A549 (cell line): ENCODE data around the gene RBM41. TPM values are rescaled to one million over a fixed set of nuclear protein-coding genes. Genes with fewer than 3 reads are reported as not detected.
A peak's percentile ranks its signal among the peaks of the same experiment; 100 is the strongest.
"Not testable (repeated sequence)": the region's sequence is repeated elsewhere in the genome, so short reads cannot be mapped to it uniquely, and the experiment has no call there.

Experiments used
- ATAC-seq, 2 experiments: fragments of 200-7000 bp in 1 of 2; fragments of >200 bp in 1 of 2; cut with Nextera tagmentation in 1 of 2; cut with Tn5 transposase in 1 of 2; 3 replicates each; pipeline versions ENCODE4 v1.8.0 to v1.9.1; 2018 to 2020; ENCODE audit warnings: mild to moderate bottlenecking in 1 of 2, moderate library complexity in 1 of 2
- CTCF ChIA-PET: fragments of 300-600 bp; sonication (Branson Sonifier 250); formaldehyde crosslinking; extraction: SDS; loops from one replicate; lab custom pipeline; 2021; ENCODE audit warnings: antibody characterized with exemption, inconsistent platforms; lab: Yijun Ruan, JAX
- POLR2A ChIA-PET: fragments of 350-600 bp; formaldehyde crosslinking; extraction: SDS; loops from one replicate; lab custom pipeline; 2021; ENCODE audit warnings: antibody characterized with exemption, inconsistent platforms; lab: Yijun Ruan, JAX
- DNase-seq, 2 experiments: peaks; one replicate each; pipeline versions ENCODE4 v3.0.0 to v3.0.0-alpha.2; 2011 to 2016; ENCODE audit warnings: low read depth in 1 of 2, low spot score in 1 of 2
- FAIRE-seq: peaks from 2 replicates; lab custom pipeline; 2011; peaks lifted over from hg19 to GRCh38; lab: Jason Lieb, UNC
- H3K27ac ChIP-seq, 2 experiments: fragments of >200 bp; sonication (Bioruptor Twin); formaldehyde crosslinking; 3 replicates each; pipeline ENCODE4 v1.5.1; 2016 to 2017
- H3K4me1 ChIP-seq: fragments of >200 bp; sonication (Bioruptor Twin); formaldehyde crosslinking; 3 replicates; pipeline ENCODE4 v1.6.1; 2016
- H3K4me2 ChIP-seq: fragments of >200 bp; sonication (Bioruptor Twin); formaldehyde crosslinking; 3 replicates; pipeline ENCODE4 v1.6.1; 2016
- H3K4me3 ChIP-seq: fragments of >200 bp; sonication (Bioruptor Twin); formaldehyde crosslinking; 3 replicates; pipeline ENCODE4 v1.5.1; 2016
- H3K9me3 ChIP-seq: fragments of >200 bp; sonication (Bioruptor Twin); formaldehyde crosslinking; 3 replicates; pipeline ENCODE4 v1.6.1; 2016
- BHLHE40 ChIP-seq: IDR thresholded peaks from 2 replicates; pipeline ENCODE4 v1.6.1; 2012; ENCODE audit warnings: low read depth, low read length, inconsistent platforms
- CHD2 ChIP-seq: fragments of 150-350 bp; IDR thresholded peaks from 2 replicates; pipeline ENCODE4 v1.6.1; 2014; ENCODE audit warnings: low read length; ENCODE audit not compliant: partially characterized antibody
- CTCF ChIP-seq: fragments of >200 bp; sonication (Bioruptor Twin); formaldehyde crosslinking; IDR thresholded peaks from 3 replicates; pipeline ENCODE4 v1.5.1; 2016
- EHF ChIP-seq: fragments of 250-450 bp; sonication (Bioruptor Pico); IDR thresholded peaks from 2 replicates; pipeline ENCODE4 v1.5.0; 2020; ENCODE audit warnings: mild to moderate bottlenecking
- EHMT2 ChIP-seq: fragments of 200-600 bp; sonication (generic); IDR thresholded peaks from 2 replicates; pipeline ENCODE4 v1.6.1; 2016; ENCODE audit warnings: antibody characterized with exemption, low read depth, mild to moderate bottlenecking, moderate library complexity
- EP300 ChIP-seq, 2 experiments: fragments of >200 bp; sonication (Bioruptor Twin); formaldehyde crosslinking; IDR thresholded peaks; 2 replicates in 1 of 2; 3 replicates in 1 of 2; pipeline ENCODE4 v1.6.1; 2016 to 2017
- FOXS1 ChIP-seq: fragments of 250-450 bp; sonication (Bioruptor Pico); IDR thresholded peaks from 2 replicates; pipeline ENCODE4 v1.5.0; 2020; ENCODE audit warnings: mild to moderate bottlenecking, moderate library complexity
- KDM1A ChIP-seq: fragments of 200-600 bp; sonication (generic); IDR thresholded peaks from 2 replicates; pipeline ENCODE4 v1.6.1; 2016; ENCODE audit warnings: low read depth, mild to moderate bottlenecking
- KDM5A ChIP-seq: fragments of 200-600 bp; sonication (generic); IDR thresholded peaks from 2 replicates; pipeline ENCODE4 v1.6.1; 2016; ENCODE audit warnings: antibody characterized with exemption, mild to moderate bottlenecking
- MAX ChIP-seq: IDR thresholded peaks from 2 replicates; pipeline ENCODE4 v1.6.1; 2012
- MAZ ChIP-seq: fragments of 150-350 bp; IDR thresholded peaks from 2 replicates; pipeline ENCODE4 v1.6.1; 2014; ENCODE audit warnings: antibody characterized with exemption, low read depth, low read length, borderline replicate concordance
- NFE2L2 ChIP-seq: fragments of 150-350 bp; conservative IDR thresholded peaks from 2 replicates; pipeline ENCODE4 v1.6.1; 2014; ENCODE audit warnings: low read length
- NR3C1 ChIP-seq: fragments of >200 bp; sonication (Bioruptor Twin); formaldehyde crosslinking; IDR thresholded peaks from 3 replicates; pipeline ENCODE4 v1.6.1; 2017
- POLR2AphosphoS2 ChIP-seq: conservative IDR thresholded peaks from 2 replicates; pipeline ENCODE4 v1.6.1; 2012; ENCODE audit warnings: low read length, improper control_type of control experiment, inconsistent platforms
- RAD21 ChIP-seq, 2 experiments: fragments of >200 bp in 1 of 2; sonication (Bioruptor Twin) in 1 of 2; formaldehyde crosslinking in 1 of 2; IDR thresholded peaks in 1 of 2; conservative IDR thresholded peaks in 1 of 2; 2 replicates in 1 of 2; 3 replicates in 1 of 2; pipeline ENCODE4 v1.6.1; 2012 to 2018; ENCODE audit warnings: inconsistent platforms in 1 of 2
- RNF2 ChIP-seq: fragments of 200-600 bp; sonication (generic); IDR thresholded peaks from 2 replicates; pipeline ENCODE4 v1.6.1; 2016; ENCODE audit warnings: low read depth, mild to moderate bottlenecking, antibody characterized with exemption, moderate library complexity, borderline replicate concordance
- SMC3 ChIP-seq: fragments of >200 bp; sonication (Bioruptor Twin); formaldehyde crosslinking; IDR thresholded peaks from 3 replicates; pipeline ENCODE4 v1.6.1; 2018; ENCODE audit warnings: inconsistent platforms
- ZC3H11A ChIP-seq: fragments of 450-650 bp; IDR thresholded peaks from 2 replicates; pipeline ENCODE4 v1.6.1; 2014; ENCODE audit warnings: antibody characterized with exemption, mild to moderate bottlenecking
- WGBS: methylation state at CpG from one replicate; pipeline ENCODE4 v1.1.6; 2017; ENCODE audit errors: missing lambda C conversion rate; 5-methylcytosine and 5-hydroxymethylcytosine counted together
- polyA plus RNA-seq, 4 experiments: library from polyadenylated mRNA; depleted of rRNA in 3 of 4; stranded (reverse); fragments of >200 nt; fragmentation: RNase III in 1 of 4; extraction: RNeasy Plus Mini Kit Qiagen cat#74134 plus additional on column Dnase treatment in 1 of 4; gene quantifications; 2 replicates in 3 of 4; 3 replicates in 1 of 4; pipeline ENCODE4 v1.2.3, GENCODE V29; 2011 to 2017
- TF ChIP-seq, protein P1 (sequence below): fragments of 450-650 bp; IDR thresholded peaks from 2 replicates; pipeline ENCODE4 v1.6.1; 2014; ENCODE audit warnings: antibody characterized with exemption

Gene RBM41
- polyA plus RNA-seq, 2 of the 4 experiments (the other 2 are of a cell fraction): 17.7 to 25.8 TPM

- FAIRE-seq: no peak
- no peak for DNase-seq
- Histone ChIP-seq H3K4me1 (no peaks in the 10 kb centered on the region), H3K4me2 (no peak overlapping the region), H3K9me3 (0 out of 3 replicates have a peak, but pooled peaks cover 5% of the 10 kb centered on the region), H3K27ac (no peak overlapping the region), H3K4me3 (no peak overlapping the region)
- CTCF ChIA-PET: interaction anchor here (0.7 kb wide), 1 partner anchor 9 kb away, joined by 3 read pairs; no protein-coding TSS in a partner anchor
- POLR2A ChIA-PET: no interaction called here
- no peak for ATAC-seq
- WGBS: 91% methylated on average over 1 of the region's 1 CpG
- TF ChIP-seq NR3C1 (no peak), BHLHE40 (no peak)
Measured at GRCh38 chrX:107107459-107107858, 11.2 kb downstream of the RBM41 start.

GRCh38 chrX:107102980-107103379, 15.6 kb downstream of the RBM41 start:
- no peak overlapping the region for H3K4me2 ChIP-seq
- peak; percentile 86 for FAIRE-seq
- H3K27ac ChIP-seq: no peak overlapping the region
- CTCF ChIA-PET: interaction anchor here (0.6 to 1.3 kb wide), 7 partner anchors 11 to 647 kb away, joined by 3 to 6 read pairs (median 3); no protein-coding TSS in a partner anchor
- no peak overlapping the region for H3K4me3 ChIP-seq
- peak in 1 of 2 experiments; percentile 63; a peak in 1 of 6 replicates for ATAC-seq
- H3K9me3 ChIP-seq: no peaks in the 10 kb centered on the region
- DNase-seq: peak in 1 of 2 experiments; percentile 13
- H3K4me1 ChIP-seq: no peaks in the 10 kb centered on the region
- 20% methylated on average over 1 of the region's 1 CpG for WGBS
- POLR2A ChIA-PET: no interaction called here
- TF ChIP-seq, protein P1, sequence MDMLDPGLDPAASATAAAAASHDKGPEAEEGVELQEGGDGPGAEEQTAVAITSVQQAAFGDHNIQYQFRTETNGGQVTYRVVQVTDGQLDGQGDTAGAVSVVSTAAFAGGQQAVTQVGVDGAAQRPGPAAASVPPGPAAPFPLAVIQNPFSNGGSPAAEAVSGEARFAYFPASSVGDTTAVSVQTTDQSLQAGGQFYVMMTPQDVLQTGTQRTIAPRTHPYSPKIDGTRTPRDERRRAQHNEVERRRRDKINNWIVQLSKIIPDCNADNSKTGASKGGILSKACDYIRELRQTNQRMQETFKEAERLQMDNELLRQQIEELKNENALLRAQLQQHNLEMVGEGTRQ: no peak
- TF ChIP-seq EHF (CRISPR knock-in tag): no peak
- TF ChIP-seq MAZ: no peak
- TF ChIP-seq ZC3H11A: no peak
- no peak for TF ChIP-seq EP300 (IDR thresholded peaks at IDR 0.05)
- TF ChIP-seq NR3C1: no peak
- no peak for TF ChIP-seq NFE2L2
- no peak for TF ChIP-seq KDM5A
- no peak for TF ChIP-seq POLR2AphosphoS2
- peak; percentile 65 for TF ChIP-seq SMC3
- TF ChIP-seq CHD2: no peak
- 0 out of 2 replicates have a peak, but pooled peaks have one; percentile 22 for TF ChIP-seq MAX
- TF ChIP-seq KDM1A: no peak
- TF ChIP-seq RNF2: no peak
- TF ChIP-seq CTCF: peak; percentile 51
- TF ChIP-seq EHMT2: no peak
- peak; percentile 55 to 60 for TF ChIP-seq RAD21 (conservative IDR thresholded peaks at IDR 0.05 in 1 of 2, IDR thresholded peaks at IDR 0.05 in 1 of 2)

DNA sequence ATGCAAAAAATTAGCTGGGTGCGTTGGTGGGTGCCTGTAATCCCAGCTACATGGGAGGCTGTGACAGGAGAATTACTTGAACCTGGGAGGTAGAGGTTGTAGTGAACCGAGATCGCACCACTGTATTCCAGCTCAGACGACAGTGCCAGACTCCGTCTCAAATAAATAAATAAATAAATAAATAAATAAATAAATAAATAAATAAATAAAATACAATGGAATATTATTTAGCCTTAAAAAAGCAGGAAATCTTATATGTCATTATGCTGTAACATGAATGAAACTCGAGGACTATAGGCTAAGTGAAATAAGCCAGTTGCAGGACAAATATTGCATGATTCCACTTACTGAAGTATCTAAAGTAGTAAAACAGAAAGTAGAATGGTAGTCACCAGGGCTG, 42.5 kb downstream of the RBM41 start:
- peaks cover 19% of the 10 kb centered on the region; the same call in 2 of the 3 replicates for H3K9me3 ChIP-seq
- H3K4me1 ChIP-seq: no peaks in the 10 kb centered on the region
- DNase-seq: no peak
- TF ChIP-seq FOXS1 (CRISPR knock-in tag): no peak
- TF ChIP-seq ZC3H11A: peak; percentile 71
- no peak overlapping the region for H3K27ac ChIP-seq
- no peak for FAIRE-seq
- ChIA-PET CTCF (no interaction called here), POLR2A (no interaction called here)
- no peak overlapping the region for H3K4me3 ChIP-seq
- 95% methylated on average over 6 of the region's 6 CpGs for WGBS
- no peak for ATAC-seq
- H3K4me2 ChIP-seq: no peak overlapping the region

GRCh38 chrX:107057731-107058130, 60.9 kb downstream of the RBM41 start:
- CTCF ChIA-PET: interaction anchor here (1.5 kb wide), 1 partner anchor 215 kb away, joined by 4 read pairs; no protein-coding TSS in a partner anchor
- H3K4me2 ChIP-seq, H3K4me1 ChIP-seq, H3K9me3 ChIP-seq, H3K4me3 ChIP-seq, DNase-seq, POLR2A ChIA-PET, H3K27ac ChIP-seq, FAIRE-seq, ATAC-seq: not testable (repeated sequence)
- 94% methylated on average over 3 of the region's 3 CpGs for WGBS
